CD14-positive monocyte (primary cell): Measurements from ENCODE around the gene PTPRN2. TPM values are rescaled to one million over a fixed set of nuclear protein-coding genes. Genes with fewer than 3 reads are reported as not detected.

Experiments used
- DNase-seq, 3 donors: peaks; one replicate each; pipeline ENCODE4 v3.0.0-alpha.2; 2011 to 2022
- H2AFZ ChIP-seq: 2 replicates; pipeline ENCODE4 v1.6.0; 2012; ENCODE audit warnings: mild to moderate bottlenecking, low read depth, low read length, inconsistent platforms; ENCODE audit not compliant: insufficient read depth, poor library complexity, severe bottlenecking
- H3K27ac ChIP-seq, 2 donors: 1 replicate in 1 of 2; 2 replicates in 1 of 2; pipeline ENCODE4 v1.5.1; 2012 to 2013; ENCODE audit warnings: low read length in 2 of 2, control low read depth in 1 of 2, inconsistent platforms in 1 of 2, low read depth in 1 of 2, mild to moderate bottlenecking in 1 of 2
- H3K27me3 ChIP-seq, 2 donors: one replicate each; pipeline versions ENCODE4 v1.6.0 to v1.6.1; 2011 to 2013; ENCODE audit warnings: low read length in 2 of 2; ENCODE audit not compliant: control insufficient read depth in 2 of 2, insufficient read depth in 2 of 2
- H3K36me3 ChIP-seq, 2 donors: replicated peaks in 1 of 2; 1 replicate in 1 of 2; 2 replicates in 1 of 2; pipeline versions ENCODE4 v1.5.1 to v1.6.1; 2012 to 2013; ENCODE audit warnings: low read length in 2 of 2, control low read depth in 1 of 2, inconsistent platforms in 1 of 2, mild to moderate bottlenecking in 1 of 2; ENCODE audit not compliant: insufficient read depth in 2 of 2, control insufficient read depth in 1 of 2
- H3K4me1 ChIP-seq, 2 donors: 1 replicate in 1 of 2; 2 replicates in 1 of 2; pipeline versions ENCODE4 v1.5.1 to v1.6.1; 2012 to 2013; ENCODE audit warnings: low read length in 2 of 2, control low read depth in 1 of 2, inconsistent platforms in 1 of 2, mild to moderate bottlenecking in 1 of 2, moderate library complexity in 1 of 2; ENCODE audit not compliant: insufficient read depth in 2 of 2, control insufficient read depth in 1 of 2
- H3K4me2 ChIP-seq: replicated peaks from 2 replicates; pipeline ENCODE3; 2012; ENCODE audit warnings: low read length, moderate library complexity, mild to moderate bottlenecking; ENCODE audit not compliant: poor library complexity, severe bottlenecking; ENCODE audit errors: extremely low read depth
- H3K4me3 ChIP-seq, 3 experiments: fragments of 200-600 bp in 1 of 3; sonication (generic) in 1 of 3; replicated peaks in 1 of 3; 1 replicate in 2 of 3; 2 replicates in 1 of 3; pipeline ENCODE4 v1.5.1; 2011 to 2013; ENCODE audit warnings: low read length in 3 of 3, mild to moderate bottlenecking in 3 of 3, control low read depth in 2 of 3, low read depth in 2 of 3, inconsistent platforms in 1 of 3, moderate library complexity in 1 of 3
- H3K79me2 ChIP-seq: 2 replicates; pipeline ENCODE4 v1.6.0; 2012; ENCODE audit warnings: mild to moderate bottlenecking, control low read depth, inconsistent platforms, low read length, moderate library complexity; ENCODE audit not compliant: insufficient read depth
- H3K9ac ChIP-seq: 2 replicates; pipeline ENCODE4 v1.6.0; 2017; ENCODE audit warnings: low read length, mild to moderate bottlenecking; ENCODE audit not compliant: insufficient read depth, poor library complexity, severe bottlenecking
- H3K9me3 ChIP-seq, 2 donors: replicated peaks in 1 of 2; 1 replicate in 1 of 2; 2 replicates in 1 of 2; pipeline versions ENCODE4 v1.5.1 to v1.6.1; 2012 to 2013; ENCODE audit warnings: low read length in 2 of 2, control low read depth in 1 of 2; ENCODE audit not compliant: control insufficient read depth in 1 of 2, insufficient read depth in 1 of 2
- H4K20me1 ChIP-seq: 2 replicates; pipeline ENCODE4 v1.6.0; 2012; ENCODE audit warnings: mild to moderate bottlenecking, low read length, control low read depth, moderate library complexity; ENCODE audit not compliant: insufficient read depth
- H3K27ac Mint-ChIP-seq, 7 donors: one replicate each; pipeline ENCODE4 v1.8.0; 2020; ENCODE audit warnings: mild to moderate bottlenecking in 7 of 7, mixed read lengths in 7 of 7, moderate library complexity in 6 of 7, inconsistent platforms in 2 of 7
- H3K27me3 Mint-ChIP-seq, 3 donors: one replicate each; pipeline ENCODE4 v1.8.0; 2021 to 2022; ENCODE audit warnings: low read depth in 3 of 3, mild to moderate bottlenecking in 3 of 3, mixed read lengths in 3 of 3, moderate library complexity in 3 of 3, inconsistent platforms in 1 of 3
- H3K36me3 Mint-ChIP-seq, 2 donors: one replicate each; pipeline ENCODE4 v1.8.0; 2020; ENCODE audit warnings: mixed read lengths in 2 of 2, inconsistent platforms in 1 of 2, mild to moderate bottlenecking in 1 of 2
- H3K4me1 Mint-ChIP-seq: one replicate; pipeline ENCODE4 v1.8.0; 2020; ENCODE audit warnings: mild to moderate bottlenecking, mixed read lengths
- H3K4me3 Mint-ChIP-seq, 2 donors: one replicate each; pipeline ENCODE4 v1.8.0; 2020; ENCODE audit warnings: mild to moderate bottlenecking in 2 of 2, mixed read lengths in 2 of 2, moderate library complexity in 1 of 2
- H3K9me3 Mint-ChIP-seq, 7 donors: one replicate each; pipeline ENCODE4 v1.8.0; 2020 to 2022; ENCODE audit warnings: mixed read lengths in 7 of 7, mild to moderate bottlenecking in 6 of 7, moderate library complexity in 6 of 7, inconsistent platforms in 2 of 7
- WGBS: methylation state at CpG from one replicate; pipeline ENCODE4 v1.1.5; 2013; ENCODE audit warnings: missing lambda C conversion rate; ENCODE audit not compliant: insufficient coverage; 5-methylcytosine and 5-hydroxymethylcytosine counted together
- intact Hi-C, 2 donors: fragments of 100-400 bp; cut with micrococcal nuclease; formaldehyde crosslinking; loops; one replicate each; pipeline versions ENCODE4 v1.15.0 to v1.15.1; 2023
- polyA plus RNA-seq, 3 donors: library from polyadenylated mRNA; depleted of rRNA in 1 of 3; unstranded in 2 of 3; stranded (reverse) in 1 of 3; fragments of 300-500 nt in 2 of 3; fragments of >200 nt in 1 of 3; fragmentation: Illumina TruSeq in 2 of 3; gene quantifications; 1 replicate in 2 of 3; 2 replicates in 1 of 3; pipeline ENCODE4 v1.2.3, GENCODE V29; 2012 to 2021
- TF ChIP-seq, protein P1 (sequence below): fragments of 200-600 bp; IDR thresholded peaks from one replicate; pipeline ENCODE4 v1.8.0; 2022; ENCODE audit warnings: antibody characterized with exemption, mild to moderate bottlenecking

PTPRN2 gene
- polyA plus RNA-seq, 3 donors: 0.25 to 1.4 (median 0.97) TPM

DNA sequence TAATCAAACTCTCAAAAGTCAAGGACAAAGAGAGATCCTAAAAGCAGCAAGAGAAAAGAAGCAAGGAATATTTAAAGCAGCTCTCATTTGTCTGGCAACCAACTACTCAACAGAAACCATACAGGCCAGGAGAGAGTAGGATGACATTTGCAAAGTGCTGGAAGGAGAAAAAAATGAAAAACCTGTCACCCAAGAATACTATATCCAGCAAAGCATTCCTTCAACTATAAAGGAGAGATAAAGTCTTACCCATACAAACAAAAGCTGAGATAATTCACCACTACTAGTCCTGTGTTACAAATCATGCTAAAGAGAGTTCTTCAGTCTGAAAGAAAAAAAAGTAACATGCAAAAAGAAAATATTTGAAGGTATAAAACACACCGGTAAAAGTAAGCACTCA lies 357.7 kb downstream of the PTPRN2 start:
- intact Hi-C loops: no loop called here
- Mint-ChIP-seq H3K9me3 (peaks cover 7 to 27% (median 17%) of the 10 kb centered on the region in 7 donors), H3K36me3 (no peaks in the 10 kb centered on the region), H3K4me1 (no peaks in the 10 kb centered on the region), H3K27me3 (peaks cover 0 to 2% (median 0%) of the 10 kb centered on the region in 3 donors), H3K27ac (no peak overlapping the region), H3K4me3 (no peak overlapping the region)
- DNase-seq: no peak
- Histone ChIP-seq H3K27me3 (no peaks in the 10 kb centered on the region), H3K27ac (no peak overlapping the region), H4K20me1 (no peaks in the 10 kb centered on the region), H3K36me3 (no peaks in the 10 kb centered on the region), H3K4me1 (no peaks in the 10 kb centered on the region), H3K9me3 (peaks cover 6 to 15% of the 10 kb centered on the region in 2 donors), H2AFZ (no peak overlapping the region), H3K4me2 (no peak overlapping the region), H3K9ac (no peak overlapping the region), H3K79me2 (no peaks in the 10 kb centered on the region), H3K4me3 (no peak overlapping the region)
- TF ChIP-seq, protein P1, sequence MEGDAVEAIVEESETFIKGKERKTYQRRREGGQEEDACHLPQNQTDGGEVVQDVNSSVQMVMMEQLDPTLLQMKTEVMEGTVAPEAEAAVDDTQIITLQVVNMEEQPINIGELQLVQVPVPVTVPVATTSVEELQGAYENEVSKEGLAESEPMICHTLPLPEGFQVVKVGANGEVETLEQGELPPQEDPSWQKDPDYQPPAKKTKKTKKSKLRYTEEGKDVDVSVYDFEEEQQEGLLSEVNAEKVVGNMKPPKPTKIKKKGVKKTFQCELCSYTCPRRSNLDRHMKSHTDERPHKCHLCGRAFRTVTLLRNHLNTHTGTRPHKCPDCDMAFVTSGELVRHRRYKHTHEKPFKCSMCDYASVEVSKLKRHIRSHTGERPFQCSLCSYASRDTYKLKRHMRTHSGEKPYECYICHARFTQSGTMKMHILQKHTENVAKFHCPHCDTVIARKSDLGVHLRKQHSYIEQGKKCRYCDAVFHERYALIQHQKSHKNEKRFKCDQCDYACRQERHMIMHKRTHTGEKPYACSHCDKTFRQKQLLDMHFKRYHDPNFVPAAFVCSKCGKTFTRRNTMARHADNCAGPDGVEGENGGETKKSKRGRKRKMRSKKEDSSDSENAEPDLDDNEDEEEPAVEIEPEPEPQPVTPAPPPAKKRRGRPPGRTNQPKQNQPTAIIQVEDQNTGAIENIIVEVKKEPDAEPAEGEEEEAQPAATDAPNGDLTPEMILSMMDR: no peak
- WGBS: no CpG with 5 or more reads among the region's 1 CpG

GRCh38 chr7:158228986-158229385 lies 358.6 kb downstream of the PTPRN2 start:
- no peak overlapping the region for H3K9ac ChIP-seq
- Mint-ChIP-seq H3K36me3 (no peaks in the 10 kb centered on the region), H3K27me3 (peaks cover 0 to 2% (median 0%) of the 10 kb centered on the region in 3 donors), H3K27ac (no peak overlapping the region), H3K4me1 (no peaks in the 10 kb centered on the region), H3K4me3 (no peak overlapping the region), H3K9me3 (peaks cover 3 to 23% (median 15%) of the 10 kb centered on the region in 7 donors)
- no peaks in the 10 kb centered on the region for H3K27me3 ChIP-seq
- no CpG with 5 or more reads among the region's 2 CpGs for WGBS
- H3K4me1 ChIP-seq: no peaks in the 10 kb centered on the region
- TF ChIP-seq, protein P1: no peak
- intact Hi-C loops: no loop called here
- no peaks in the 10 kb centered on the region for H4K20me1 ChIP-seq
- no peak overlapping the region for H3K4me3 ChIP-seq
- H3K36me3 ChIP-seq: no peaks in the 10 kb centered on the region
- H3K79me2 ChIP-seq: no peaks in the 10 kb centered on the region
- no peak for DNase-seq
- no peak overlapping the region for H2AFZ ChIP-seq
- peaks cover 6 to 15% of the 10 kb centered on the region in 2 donors for H3K9me3 ChIP-seq
- no peak overlapping the region for H3K4me2 ChIP-seq
- H3K27ac ChIP-seq: no peak overlapping the region
